K562 (cell line): ENCODE data around the gene SYNPR. TPM values are rescaled to one million over a fixed set of nuclear protein-coding genes. Genes with fewer than 3 reads are reported as not detected.

ENCODE experiments used
- ATAC-seq: fragments of 200-7000 bp; cut with Tn5 transposase; 3 replicates; pipeline ENCODE4 v1.9.1; 2020; ENCODE audit warnings: moderate library complexity
- BruUV-seq: library from RNA; stranded (reverse); fragments of 400-500 nt; replicated peaks from 2 replicates; lab custom pipeline; 2021; lab: Mats Ljungman, UMichigan
- CTCF ChIA-PET: fragments of 300-600 bp; formaldehyde crosslinking; extraction: SDS; loops from one replicate; lab custom pipeline; 2021; ENCODE audit warnings: low intra/inter-chr PET ratio; lab: Yijun Ruan, JAX
- POLR2A ChIA-PET: fragments of 300-600, 350-650 bp; sonication (Branson Sonifier 250); formaldehyde crosslinking; extraction: SDS; loops from one replicate; lab custom pipeline; 2021; ENCODE audit warnings: antibody characterized with exemption, inconsistent platforms; lab: Yijun Ruan, JAX
- DNase-seq, 4 experiments: peaks; one replicate each; pipeline versions ENCODE4 v3.0.0 to v3.0.0-alpha.2; 2011 to 2018; ENCODE audit warnings: low spot score in 3 of 4, mixed read lengths in 3 of 4; ENCODE audit errors: extremely low read depth in 1 of 4
- FAIRE-seq: peaks from 2 replicates; lab custom pipeline; 2011; peaks lifted over from hg19 to GRCh38; lab: Jason Lieb, UNC
- H2AFZ ChIP-seq: 2 replicates; pipeline ENCODE4 v1.6.0; 2011; ENCODE audit warnings: low read depth, low read length, control low read depth, inconsistent platforms
- H3K27ac ChIP-seq: fragments of 200-600 bp; 3 replicates; pipeline ENCODE4 v1.8.0; 2011; ENCODE audit warnings: low read depth, mild to moderate bottlenecking, control low read depth, inconsistent platforms, low read length, moderate library complexity, mixed read lengths; ENCODE audit errors: extremely low read depth
- H3K27me3 ChIP-seq, 2 experiments: fragments of 300-600 bp in 1 of 2; 2 replicates in 1 of 2; 3 replicates in 1 of 2; pipeline versions ENCODE4 v1.6.0 to v1.8.0; 2011; ENCODE audit warnings: inconsistent platforms in 2 of 2, low read length in 2 of 2, mild to moderate bottlenecking in 1 of 2, mixed read lengths in 1 of 2, moderate library complexity in 1 of 2; ENCODE audit not compliant: control insufficient read depth in 2 of 2, insufficient read depth in 2 of 2
- H3K36me3 ChIP-seq: fragments of 300-600 bp; 3 replicates; pipeline ENCODE4 v1.8.0; 2011; ENCODE audit warnings: mild to moderate bottlenecking, low read length, inconsistent platforms; ENCODE audit not compliant: control insufficient read depth, insufficient read depth
- H3K4me1 ChIP-seq, 2 experiments: fragments of 200-600 bp in 1 of 2; replicated peaks in 1 of 2; 2 replicates in 1 of 2; 3 replicates in 1 of 2; pipeline versions ENCODE4 v1.5.1 to v1.8.0; 2011; ENCODE audit warnings: inconsistent platforms in 2 of 2, low read length in 2 of 2, mild to moderate bottlenecking in 1 of 2, mixed read lengths in 1 of 2, moderate library complexity in 1 of 2; ENCODE audit not compliant: control insufficient read depth in 2 of 2, insufficient read depth in 2 of 2
- H3K4me2 ChIP-seq: 2 replicates; pipeline ENCODE4 v1.6.1; 2011; ENCODE audit warnings: low read length, control low read depth, inconsistent platforms, mixed read lengths; ENCODE audit not compliant: insufficient read depth
- H3K4me3 ChIP-seq: fragments of 200-600 bp; sonication (generic), shearing (Covaris generic); 2 replicates; pipeline ENCODE4 v1.5.1; 2016; ENCODE audit warnings: control low read depth, inconsistent platforms
- H3K79me2 ChIP-seq: fragments of 200-600 bp; 3 replicates; pipeline ENCODE4 v1.8.0; 2011; ENCODE audit warnings: low read length, inconsistent platforms; ENCODE audit not compliant: control insufficient read depth, insufficient read depth
- H3K9ac ChIP-seq, 2 experiments: 2 replicates each; pipeline versions ENCODE4 v1.6.0 to v1.6.1; 2011; ENCODE audit warnings: low read depth in 2 of 2, low read length in 2 of 2, control low read depth in 1 of 2, inconsistent platforms in 1 of 2, mild to moderate bottlenecking in 1 of 2, mixed read lengths in 1 of 2; ENCODE audit not compliant: insufficient read depth in 1 of 2
- H3K9me1 ChIP-seq: one replicate; pipeline ENCODE4 v1.6.0; 2011; ENCODE audit warnings: inconsistent platforms, mild to moderate bottlenecking, low read length, moderate library complexity; ENCODE audit not compliant: control insufficient read depth, insufficient read depth
- H3K9me3 ChIP-seq: replicated peaks from 2 replicates; pipeline ENCODE4 v1.5.1; 2011; ENCODE audit warnings: low read depth, low read length, inconsistent platforms; ENCODE audit not compliant: control insufficient read depth, insufficient read depth
- H4K20me1 ChIP-seq: replicated peaks from 2 replicates; pipeline ENCODE4 v1.6.1; 2011; ENCODE audit warnings: low read length, inconsistent platforms, mixed read lengths; ENCODE audit not compliant: control insufficient read depth, insufficient read depth
- CREB5 ChIP-seq: fragments of 250-450 bp; sonication (Bioruptor Pico); IDR thresholded peaks from 2 replicates; pipeline ENCODE4 v1.5.0; 2020; ENCODE audit warnings: mild to moderate bottlenecking
- DDX20 ChIP-seq: fragments of 450-650 bp; IDR thresholded peaks from 2 replicates; pipeline ENCODE4 v1.6.1; 2016; ENCODE audit warnings: missing genetic modification characterization, low read depth, mild to moderate bottlenecking, missing compliant biosample characterization, moderate library complexity
- L3MBTL2 ChIP-seq: fragments of 450-650 bp; IDR thresholded peaks from 2 replicates; pipeline ENCODE4 v1.6.1; 2016; ENCODE audit warnings: mild to moderate bottlenecking, moderate library complexity
- MITF ChIP-seq: IDR thresholded peaks from 2 replicates; pipeline ENCODE4 v1.6.1; 2014; ENCODE audit warnings: antibody characterized with exemption
- MXD1 ChIP-seq: fragments of 250-450 bp; sonication (Bioruptor Pico); IDR thresholded peaks from 2 replicates; pipeline ENCODE4 v1.8.0; 2021; ENCODE audit warnings: borderline replicate concordance, mild to moderate bottlenecking, moderate library complexity; ENCODE audit not compliant: poor library complexity, severe bottlenecking
- NUFIP1 ChIP-seq: fragments of 450-650 bp; IDR thresholded peaks from 2 replicates; pipeline ENCODE4 v1.6.1; 2018; ENCODE audit not compliant: partially characterized antibody
- RHOXF2B ChIP-seq: fragments of 250-450 bp; sonication (Bioruptor Pico); conservative IDR thresholded peaks from 2 replicates; pipeline ENCODE4 v1.5.1; 2021
- RUNX1 ChIP-seq: sonication (generic); IDR thresholded peaks from 2 replicates; pipeline ENCODE4 v1.6.1; 2016; ENCODE audit warnings: antibody characterized with exemption, low read depth
- SMAD4 ChIP-seq: fragments of 250-450 bp; sonication (Bioruptor Pico); conservative IDR thresholded peaks from 2 replicates; pipeline ENCODE4 v1.8.0; 2021; ENCODE audit warnings: inconsistent platforms, mild to moderate bottlenecking, moderate library complexity
- TAF1 ChIP-seq: IDR thresholded peaks from 2 replicates; pipeline ENCODE4 v1.6.1; 2011; ENCODE audit warnings: mild to moderate bottlenecking, low read length, moderate library complexity; ENCODE audit not compliant: insufficient read depth, control insufficient read depth, severe bottlenecking; ENCODE audit errors: extremely low read depth
- ZNF592 ChIP-seq: fragments of 450-650 bp; IDR thresholded peaks from 2 replicates; pipeline ENCODE4 v1.6.1; 2017; ENCODE audit warnings: antibody characterized with exemption, mild to moderate bottlenecking
- WGBS: fragments of 100-300 bp; shearing (Covaris generic); methylation state at CpG from one replicate; pipeline ENCODE4 v1.1.6; 2016; ENCODE audit warnings: low coverage, mixed read lengths; ENCODE audit not compliant: insufficient coverage; ENCODE audit errors: missing lambda C conversion rate; 5-methylcytosine and 5-hydroxymethylcytosine counted together
- in situ Hi-C: fragments of 300-500 bp; cut with MboI; formaldehyde crosslinking; loops from 4 replicates; pipeline ENCODE4 v1.15.0; 2018; ENCODE audit warnings: inconsistent platforms, mixed read lengths
- intact Hi-C: fragments of 100-400 bp; cut with micrococcal nuclease; formaldehyde crosslinking; loops from 2 replicates; pipeline ENCODE4 v1.14.2; 2022
- polyA plus RNA-seq, 8 experiments: library from polyadenylated mRNA; depleted of rRNA in 4 of 8; stranded (reverse) in 5 of 8; unstranded in 3 of 8; fragments of >200 nt; fragmentation: Nextera tagmentation in 2 of 8; fragmentation: Illumina TruSeq in 1 of 8; extraction: Ambion mirVana in 2 of 8; extraction: Trizol in 1 of 8; gene quantifications; 2 replicates each; pipeline versions ENCODE4 v1.2.1 to v1.2.3, GENCODE V29; 2011 to 2014; ENCODE audit warnings: inconsistent platforms in 1 of 8, missing spikeins in 1 of 8
- total RNA-seq, 7 experiments: library from RNA; depleted of rRNA in 6 of 7; stranded (reverse); fragments of >200 nt in 6 of 7; fragmentation: Illumina TruSeq in 2 of 7; extraction: Trizol in 2 of 7; gene quantifications; 2 replicates each; pipeline versions ENCODE4 v1.2.1 to v1.2.3, GENCODE V29; 2011 to 2021; ENCODE audit warnings: low replicate concordance in 1 of 7
- TF ChIP-seq, protein P1 (sequence below): fragments of 250-450 bp; sonication (Bioruptor Pico); IDR thresholded peaks from 2 replicates; pipeline ENCODE4 v1.4.0; 2020; ENCODE audit warnings: mild to moderate bottlenecking, moderate library complexity, borderline replicate concordance

Gene SYNPR
- total and polyA plus RNA-seq, 9 of the 15 experiments (the other 6 are each of a cell fraction or from before 2014, with no cell fraction given), result not detected

- DNase-seq (no peak), FAIRE-seq (no peak), ATAC-seq (no peak)
- POLR2A ChIA-PET, result interaction anchor here (1.5 kb wide), 1 partner anchor 43 kb away, joined by 3 read pairs; no protein-coding TSS in a partner anchor
- intact Hi-C loops (loop anchor here (10.0 kb wide), 2 partner anchors 313 to 727 kb away; no protein-coding TSS in a partner anchor), in situ Hi-C loops (loop anchor here (5.0 kb wide), 1 partner anchor 465 kb away; the partner anchor contains the start of gene C3orf49)
- no peaks in the 10 kb centered on the region for H3K9me1 ChIP-seq
- H3K4me2 ChIP-seq, result no peak overlapping the region
- 7% methylated on average over 2 of the region's 2 CpGs for WGBS
- H3K4me1 ChIP-seq, result no peaks in the 10 kb centered on the region
- CTCF ChIA-PET, result no interaction called here
- no peaks in the 10 kb centered on the region for H4K20me1 ChIP-seq
- no peak overlapping the region for H2AFZ ChIP-seq
- H3K9ac ChIP-seq, result no peak overlapping the region
- no TSS peak for BruUV-seq
- no peaks in the 10 kb centered on the region for H3K9me3 ChIP-seq
- H3K79me2 ChIP-seq, result no peaks in the 10 kb centered on the region
- H3K27me3 ChIP-seq, result no peaks in the 10 kb centered on the region
- no peaks in the 10 kb centered on the region for H3K36me3 ChIP-seq
- H3K4me3 ChIP-seq, result no peak overlapping the region
- no peak overlapping the region for H3K27ac ChIP-seq
- TF ChIP-seq MXD1 (CRISPR knock-in tag), result no peak
- TF ChIP-seq RUNX1, result no peak
- no peak for TF ChIP-seq TAF1
- TF ChIP-seq DDX20 (tag), result no peak
- no peak for TF ChIP-seq NUFIP1
- no peak for TF ChIP-seq SMAD4 (CRISPR knock-in tag)
- no peak for TF ChIP-seq MITF
- no peak for TF ChIP-seq RHOXF2B (CRISPR knock-in tag)
- TF ChIP-seq, protein P1, sequence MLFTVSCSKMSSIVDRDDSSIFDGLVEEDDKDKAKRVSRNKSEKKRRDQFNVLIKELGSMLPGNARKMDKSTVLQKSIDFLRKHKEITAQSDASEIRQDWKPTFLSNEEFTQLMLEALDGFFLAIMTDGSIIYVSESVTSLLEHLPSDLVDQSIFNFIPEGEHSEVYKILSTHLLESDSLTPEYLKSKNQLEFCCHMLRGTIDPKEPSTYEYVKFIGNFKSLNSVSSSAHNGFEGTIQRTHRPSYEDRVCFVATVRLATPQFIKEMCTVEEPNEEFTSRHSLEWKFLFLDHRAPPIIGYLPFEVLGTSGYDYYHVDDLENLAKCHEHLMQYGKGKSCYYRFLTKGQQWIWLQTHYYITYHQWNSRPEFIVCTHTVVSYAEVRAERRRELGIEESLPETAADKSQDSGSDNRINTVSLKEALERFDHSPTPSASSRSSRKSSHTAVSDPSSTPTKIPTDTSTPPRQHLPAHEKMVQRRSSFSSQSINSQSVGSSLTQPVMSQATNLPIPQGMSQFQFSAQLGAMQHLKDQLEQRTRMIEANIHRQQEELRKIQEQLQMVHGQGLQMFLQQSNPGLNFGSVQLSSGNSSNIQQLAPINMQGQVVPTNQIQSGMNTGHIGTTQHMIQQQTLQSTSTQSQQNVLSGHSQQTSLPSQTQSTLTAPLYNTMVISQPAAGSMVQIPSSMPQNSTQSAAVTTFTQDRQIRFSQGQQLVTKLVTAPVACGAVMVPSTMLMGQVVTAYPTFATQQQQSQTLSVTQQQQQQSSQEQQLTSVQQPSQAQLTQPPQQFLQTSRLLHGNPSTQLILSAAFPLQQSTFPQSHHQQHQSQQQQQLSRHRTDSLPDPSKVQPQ (CRISPR knock-in tag), result no peak
- TF ChIP-seq L3MBTL2, result no peak
- no peak for TF ChIP-seq CREB5
- no peak for TF ChIP-seq ZNF592
These were observed 73.8 kb downstream of the SYNPR start for GRCh38 chr3:63352008-63352279.
